GM12878 (cell line): Measurements from ENCODE around the gene RAI14. TPM values are rescaled to one million over a fixed set of nuclear protein-coding genes. Genes with fewer than 3 reads are reported as not detected.

Experiments
- ATAC-seq: fragments of 200-7000 bp; cut with Tn5 transposase; 3 replicates; pipeline ENCODE4 v1.9.1; 2020; ENCODE audit warnings: mild to moderate bottlenecking, moderate library complexity
- BruUV-seq: library from RNA; stranded (reverse); fragments of 400-500 nt; replicated peaks from 2 replicates; lab custom pipeline; 2021; lab: Mats Ljungman, UMichigan
- CTCF ChIA-PET: fragments of 300-600 bp; sonication (Branson Sonifier 250); formaldehyde crosslinking; extraction: SDS; loops from one replicate; lab custom pipeline; 2021; ENCODE audit warnings: inconsistent platforms; lab: Yijun Ruan, JAX
- POLR2A ChIA-PET: fragments of 350-600 bp; formaldehyde crosslinking; extraction: SDS; loops from one replicate; lab custom pipeline; 2021; ENCODE audit warnings: inconsistent platforms; lab: Charles Lee
- RAD21 ChIA-PET: fragments of 300-600 bp; sonication (Branson Sonifier 250); formaldehyde crosslinking; loops from one replicate; lab custom pipeline; 2023; ENCODE audit warnings: antibody characterized with exemption; ENCODE audit not compliant: unreplicated experiment; lab: Charles Lee
- SMC1A ChIA-PET: fragments of 300-600 bp; sonication (Branson Sonifier 250); formaldehyde crosslinking; loops from one replicate; lab custom pipeline; 2023; ENCODE audit not compliant: unreplicated experiment, uncharacterized antibody; lab: Charles Lee
- DNase-seq: peaks from one replicate; pipeline ENCODE4 v3.0.0-alpha.2; 2011; ENCODE audit warnings: low read depth, low spot score
- FAIRE-seq: peaks from 3 replicates; lab custom pipeline; 2011; peaks lifted over from hg19 to GRCh38; lab: Jason Lieb, UNC
- H2AFZ ChIP-seq: 2 replicates; pipeline ENCODE4 v1.6.0; 2011; ENCODE audit warnings: low read depth, low read length, control low read depth; ENCODE audit not compliant: control insufficient read depth
- H3K27ac ChIP-seq: 2 replicates; pipeline ENCODE4 v1.5.1; 2011; ENCODE audit warnings: control low read depth; ENCODE audit not compliant: control insufficient read depth, insufficient read depth
- H3K27me3 ChIP-seq, 2 experiments: replicated peaks in 1 of 2; 2 replicates each; pipeline versions ENCODE4 v1.6.0 to v1.6.1; 2011; ENCODE audit warnings: low read length in 1 of 2; ENCODE audit not compliant: control insufficient read depth in 2 of 2, insufficient read depth in 2 of 2
- H3K36me3 ChIP-seq, 2 experiments: 2 replicates each; pipeline ENCODE4 v1.5.1; 2011; ENCODE audit warnings: low read length in 1 of 2; ENCODE audit not compliant: control insufficient read depth in 2 of 2, insufficient read depth in 2 of 2
- H3K4me1 ChIP-seq: 2 replicates; pipeline ENCODE4 v1.6.1; 2011; ENCODE audit warnings: mild to moderate bottlenecking, low read length, moderate library complexity, mixed read lengths; ENCODE audit not compliant: control insufficient read depth, insufficient read depth
- H3K4me2 ChIP-seq: 2 replicates; pipeline ENCODE4 v1.6.0; 2011; ENCODE audit warnings: control low read depth; ENCODE audit not compliant: control insufficient read depth, insufficient read depth
- H3K4me3 ChIP-seq: fragments of 200-600 bp; sonication (generic); 2 replicates; pipeline ENCODE4 v1.5.1; 2016
- H3K79me2 ChIP-seq: 2 replicates; pipeline ENCODE4 v1.6.0; 2011; ENCODE audit warnings: low read length; ENCODE audit not compliant: control insufficient read depth, insufficient read depth
- H3K9ac ChIP-seq: 2 replicates; pipeline ENCODE4 v1.8.0; 2011; ENCODE audit warnings: low read length, control low read depth, mixed read lengths; ENCODE audit not compliant: control insufficient read depth, insufficient read depth
- H3K9me3 ChIP-seq: replicated peaks from 3 replicates; pipeline ENCODE4 v1.5.1; 2011; ENCODE audit warnings: mild to moderate bottlenecking, low read length; ENCODE audit not compliant: control insufficient read depth, insufficient read depth
- H4K20me1 ChIP-seq: 2 replicates; pipeline ENCODE4 v1.6.0; 2011; ENCODE audit not compliant: control insufficient read depth, insufficient read depth
- BACH1 ChIP-seq: fragments of 450-650 bp; IDR thresholded peaks from 2 replicates; pipeline ENCODE4 v1.6.1; 2017; ENCODE audit warnings: mild to moderate bottlenecking, borderline replicate concordance
- BCL3 ChIP-seq: IDR thresholded peaks from 2 replicates; pipeline ENCODE4 v1.6.1; 2011; ENCODE audit warnings: borderline replicate concordance, low read depth, mild to moderate bottlenecking, moderate library complexity, low read length; ENCODE audit not compliant: insufficient read depth, poor library complexity, severe bottlenecking
- E4F1 ChIP-seq: fragments of 450-650 bp; IDR thresholded peaks from 2 replicates; pipeline ENCODE4 v1.6.1; 2018; ENCODE audit warnings: borderline replicate concordance, mild to moderate bottlenecking; ENCODE audit not compliant: partially characterized antibody
- HDAC6 ChIP-seq: fragments of 200-600 bp; sonication (generic); IDR thresholded peaks from one replicate; pipeline ENCODE4 v1.8.0; 2017; ENCODE audit warnings: antibody characterized with exemption; ENCODE audit not compliant: unreplicated experiment
- MXI1 ChIP-seq: fragments of 150-350 bp; IDR thresholded peaks from 2 replicates; pipeline ENCODE4 v1.6.1; 2011; ENCODE audit warnings: low read depth, mild to moderate bottlenecking, inconsistent platforms, low read length, improper control_type of control experiment
- RAD21 ChIP-seq: IDR thresholded peaks from 2 replicates; pipeline ENCODE4 v1.6.1; 2011; ENCODE audit warnings: mild to moderate bottlenecking, low read depth, low read length, moderate library complexity; ENCODE audit not compliant: insufficient read depth
- SIN3A ChIP-seq: IDR thresholded peaks from 2 replicates; pipeline ENCODE4 v1.6.1; 2012; ENCODE audit warnings: low read depth, low read length, improper control_type of control experiment
- TCF7 ChIP-seq: IDR thresholded peaks from 2 replicates; pipeline ENCODE4 v1.6.1; 2014; ENCODE audit warnings: antibody characterized with exemption, borderline replicate concordance
- YBX1 ChIP-seq: fragments of 450-650 bp; IDR thresholded peaks from 2 replicates; pipeline ENCODE4 v1.6.1; 2016; ENCODE audit warnings: antibody characterized with exemption
- ZBED1 ChIP-seq: IDR thresholded peaks from 2 replicates; pipeline ENCODE4 v1.6.1; 2016; ENCODE audit warnings: borderline replicate concordance
- WGBS: methylation state at CpG from one replicate; pipeline ENCODE4 v1.1.6; 2016; ENCODE audit warnings: low lambda C conversion rate; ENCODE audit not compliant: insufficient replicate concordance, insufficient coverage; ENCODE audit errors: missing lambda C conversion rate; 5-methylcytosine and 5-hydroxymethylcytosine counted together
- in situ Hi-C: fragments of 300-500 bp; cut with MboI; formaldehyde crosslinking; loops from 9 replicates; pipeline ENCODE4 v1.14.3; 2018; ENCODE audit warnings: mixed read lengths
- intact Hi-C: fragments of 100-400 bp; cut with micrococcal nuclease; formaldehyde crosslinking; loops from one replicate; pipeline ENCODE4 v1.14.2; 2022; ENCODE audit not compliant: unreplicated experiment
- polyA plus RNA-seq, 11 experiments: library from polyadenylated mRNA; depleted of rRNA in 4 of 11; unstranded in 6 of 11; stranded (reverse) in 5 of 11; fragments of >200 nt; fragmentation: Nextera tagmentation in 4 of 11; fragmentation: Illumina TruSeq in 1 of 11; extraction: Ambion mirVana in 4 of 11; extraction: Trizol in 1 of 11; gene quantifications; 1 replicate in 1 of 11; 2 replicates in 10 of 11; pipeline versions ENCODE4 v1.2.1 to v1.2.3, GENCODE V29; 2011 to 2016; ENCODE audit warnings: inconsistent platforms in 2 of 11, missing spikeins in 2 of 11, low read depth in 1 of 11
- total RNA-seq, 4 experiments: library from RNA; depleted of rRNA in 3 of 4; stranded (reverse); fragments of >200 nt in 3 of 4; fragmentation: Illumina TruSeq in 1 of 4; extraction: Trizol in 1 of 4; gene quantifications; 2 replicates each; pipeline versions ENCODE4 v1.2.1 to v1.2.3, GENCODE V29; 2013 to 2021

The RAI14 gene
- total and polyA plus RNA-seq, 10 of the 15 experiments (the other 5 are each of a cell fraction or from before 2014, with no cell fraction given), result 0.18 to 4.6 (median 1.9) TPM

- TF ChIP-seq SIN3A, result no peak
These were observed 148.0 kb downstream of the RAI14 start (continued) for GRCh38 chr5:34803974-34804732.

- no peak overlapping the region for H3K4me2 ChIP-seq
- intact Hi-C loops (no loop called here), in situ Hi-C loops (no loop called here)
- H3K4me3 ChIP-seq, result no peak overlapping the region
- ChIA-PET POLR2A (no interaction called here), RAD21 (no interaction called here), CTCF (no interaction called here), SMC1A (interaction anchor here (0.7 to 1.4 kb wide), 2 partner anchors 9 to 123 kb away, joined by 3 read pairs; no protein-coding TSS in a partner anchor)
- no peaks in the 10 kb centered on the region for H4K20me1 ChIP-seq
- H3K9me3 ChIP-seq, result no peaks in the 10 kb centered on the region
- H3K4me1 ChIP-seq, result no peaks in the 10 kb centered on the region
- BruUV-seq, result no TSS peak
- H3K27ac ChIP-seq, result no peak overlapping the region
- H2AFZ ChIP-seq, result no peak overlapping the region
- TF ChIP-seq TCF7, result no peak
- H3K9ac ChIP-seq, result no peak overlapping the region
- peaks cover 0 to 2% of the 10 kb centered on the region in 2 experiments; a peak in 1 of 4 replicates for H3K27me3 ChIP-seq
- WGBS, result 30% methylated on average over 5 of the region's 5 CpGs
- FAIRE-seq (no peak), ATAC-seq (no peak), DNase-seq (no peak)
- no peaks in the 10 kb centered on the region for H3K36me3 ChIP-seq
- H3K79me2 ChIP-seq, result no peaks in the 10 kb centered on the region
These were observed 148.8 kb downstream of the RAI14 start for GRCh38 chr5:34804913-34805312.

GRCh38 chr5:34806532-34806931, 150.4 kb downstream of the RAI14 start:
- in situ Hi-C loops (no loop called here), intact Hi-C loops (no loop called here)
- no TSS peak for BruUV-seq
- Histone ChIP-seq H3K9ac (no peak overlapping the region), H3K27me3 (peaks cover 0 to 2% of the 10 kb centered on the region in 2 experiments; a peak in 2 of 4 replicates), H3K4me3 (no peak overlapping the region), H3K9me3 (no peaks in the 10 kb centered on the region), H3K79me2 (no peaks in the 10 kb centered on the region), H3K36me3 (no peaks in the 10 kb centered on the region), H3K4me1 (no peaks in the 10 kb centered on the region), H4K20me1 (no peaks in the 10 kb centered on the region), H2AFZ (no peak overlapping the region), H3K4me2 (no peak overlapping the region), H3K27ac (no peak overlapping the region)
- ATAC-seq (no peak), FAIRE-seq (no peak), DNase-seq (no peak)
- ChIA-PET RAD21 (no interaction called here), POLR2A (no interaction called here), CTCF (no interaction called here), SMC1A (interaction anchor here (0.6 kb wide), 1 partner anchor 131 kb away, joined by 3 read pairs; no protein-coding TSS in a partner anchor)
- 39% methylated on average over 6 of the region's 6 CpGs for WGBS
- no peak for TF ChIP-seq HDAC6
- TF ChIP-seq BACH1, result no peak
- TF ChIP-seq ZBED1, result no peak
- no peak for TF ChIP-seq BCL3
- TF ChIP-seq MXI1, result no peak
- no peak for TF ChIP-seq E4F1
- TF ChIP-seq RAD21, result no peak
- no peak for TF ChIP-seq YBX1
